Measurements from ENCODE around the gene DCUN1D3. TPM values are rescaled to one million over a fixed set of nuclear protein-coding genes. Genes with fewer than 3 reads are reported as not detected.
"Not testable (repeated sequence)": the region's sequence is repeated elsewhere in the genome, so short reads cannot be mapped to it uniquely, and the experiment has no call there.

Gene DCUN1D3
- total and polyA plus RNA-seq, 12 donors: 7.2 to 47.2 (median 24.5) TPM

DNA sequence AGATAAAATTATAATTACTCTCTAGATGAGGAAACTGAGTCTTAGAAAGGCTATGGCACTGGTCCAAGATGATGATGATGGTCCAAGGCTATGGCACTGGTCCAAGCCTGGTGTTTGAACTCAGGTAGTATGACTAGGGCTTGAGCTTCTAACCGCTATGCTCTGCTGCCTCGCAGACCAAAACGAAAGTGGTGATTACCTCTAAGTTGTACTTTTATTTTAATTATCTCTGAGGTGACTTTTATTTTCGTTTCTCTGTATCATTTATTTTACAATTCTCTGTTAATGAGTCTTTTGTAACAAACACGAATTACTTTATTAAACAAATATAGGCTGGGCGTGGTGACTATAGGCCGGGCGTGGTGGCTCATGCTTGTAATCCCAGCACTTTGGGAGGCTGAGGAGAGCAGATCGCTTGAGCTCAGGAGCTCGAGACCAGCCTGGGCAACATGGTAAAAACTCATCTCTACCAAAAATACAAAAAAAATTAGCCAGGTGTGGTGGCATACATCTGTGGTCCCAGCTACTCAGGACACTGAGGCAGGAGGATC is 88.2 kb downstream of the DCUN1D3 start:
- Histone ChIP-seq H3K27ac (no peak overlapping the region), H3K36me3 (replicated peaks in 1 of 2) (peaks cover 0 to 8% of the 10 kb centered on the region in 2 donors), H3K27me3 (no peaks in the 10 kb centered on the region), H3K9me3 (replicated peaks in 1 of 3) (no peaks in the 10 kb centered on the region), H3K4me3 (no peak overlapping the region), H3K4me1 (replicated peaks in 1 of 2) (no peaks in the 10 kb centered on the region)
- intact Hi-C loops (cut with DNase I): no loop called here
- TF ChIP-seq, protein P1, sequence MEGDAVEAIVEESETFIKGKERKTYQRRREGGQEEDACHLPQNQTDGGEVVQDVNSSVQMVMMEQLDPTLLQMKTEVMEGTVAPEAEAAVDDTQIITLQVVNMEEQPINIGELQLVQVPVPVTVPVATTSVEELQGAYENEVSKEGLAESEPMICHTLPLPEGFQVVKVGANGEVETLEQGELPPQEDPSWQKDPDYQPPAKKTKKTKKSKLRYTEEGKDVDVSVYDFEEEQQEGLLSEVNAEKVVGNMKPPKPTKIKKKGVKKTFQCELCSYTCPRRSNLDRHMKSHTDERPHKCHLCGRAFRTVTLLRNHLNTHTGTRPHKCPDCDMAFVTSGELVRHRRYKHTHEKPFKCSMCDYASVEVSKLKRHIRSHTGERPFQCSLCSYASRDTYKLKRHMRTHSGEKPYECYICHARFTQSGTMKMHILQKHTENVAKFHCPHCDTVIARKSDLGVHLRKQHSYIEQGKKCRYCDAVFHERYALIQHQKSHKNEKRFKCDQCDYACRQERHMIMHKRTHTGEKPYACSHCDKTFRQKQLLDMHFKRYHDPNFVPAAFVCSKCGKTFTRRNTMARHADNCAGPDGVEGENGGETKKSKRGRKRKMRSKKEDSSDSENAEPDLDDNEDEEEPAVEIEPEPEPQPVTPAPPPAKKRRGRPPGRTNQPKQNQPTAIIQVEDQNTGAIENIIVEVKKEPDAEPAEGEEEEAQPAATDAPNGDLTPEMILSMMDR (IDR thresholded peaks at IDR 0.05): no peak
- TF ChIP-seq POLR2A (IDR thresholded peaks at IDR 0.05): no peak
- DNase-seq: no peak
- 88 to 96% (median 95%) methylated on average over 10 of the region's 10 CpGs for WGBS, 4 donors

DNA sequence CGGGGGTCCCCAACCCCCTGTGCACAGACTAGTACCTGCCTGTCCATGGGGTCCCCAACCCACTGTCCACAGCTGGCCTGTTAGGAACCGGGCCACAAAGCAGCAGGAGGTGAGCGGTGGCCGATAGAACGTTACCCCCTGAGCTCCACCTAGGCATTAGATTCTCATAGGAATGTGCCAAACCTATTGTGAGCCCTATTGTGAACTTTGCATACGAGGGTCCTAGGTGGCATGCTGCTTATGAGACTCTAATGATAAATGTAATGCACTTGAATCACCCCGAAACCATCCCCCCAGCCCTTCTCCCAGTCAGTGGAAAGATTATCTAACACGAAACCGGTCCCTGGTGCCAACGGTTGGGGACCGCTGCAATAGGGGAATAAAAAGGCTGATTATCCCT is 92.3 kb downstream of the DCUN1D3 start:
- WGBS, 4 donors: 86 to 98% (median 93%) methylated on average over 11 of the region's 11 CpGs
- Histone ChIP-seq H3K4me1 (replicated peaks in 1 of 2) (peaks cover 4 to 7% of the 10 kb centered on the region in 2 donors), H3K9me3 (replicated peaks in 1 of 3) (no peaks in the 10 kb centered on the region), H3K4me3 (no peak overlapping the region), H3K27me3 (no peaks in the 10 kb centered on the region), H3K36me3 (replicated peaks in 1 of 2) (peaks cover 0 to under 1% of the 10 kb centered on the region in 2 donors), H3K27ac (no peak overlapping the region)
- TF ChIP-seq POLR2A (IDR thresholded peaks at IDR 0.05): no peak
- TF ChIP-seq, protein P1 (IDR thresholded peaks at IDR 0.05): no peak
- intact Hi-C loops (cut with DNase I): no loop called here
- DNase-seq: no peak

DNA sequence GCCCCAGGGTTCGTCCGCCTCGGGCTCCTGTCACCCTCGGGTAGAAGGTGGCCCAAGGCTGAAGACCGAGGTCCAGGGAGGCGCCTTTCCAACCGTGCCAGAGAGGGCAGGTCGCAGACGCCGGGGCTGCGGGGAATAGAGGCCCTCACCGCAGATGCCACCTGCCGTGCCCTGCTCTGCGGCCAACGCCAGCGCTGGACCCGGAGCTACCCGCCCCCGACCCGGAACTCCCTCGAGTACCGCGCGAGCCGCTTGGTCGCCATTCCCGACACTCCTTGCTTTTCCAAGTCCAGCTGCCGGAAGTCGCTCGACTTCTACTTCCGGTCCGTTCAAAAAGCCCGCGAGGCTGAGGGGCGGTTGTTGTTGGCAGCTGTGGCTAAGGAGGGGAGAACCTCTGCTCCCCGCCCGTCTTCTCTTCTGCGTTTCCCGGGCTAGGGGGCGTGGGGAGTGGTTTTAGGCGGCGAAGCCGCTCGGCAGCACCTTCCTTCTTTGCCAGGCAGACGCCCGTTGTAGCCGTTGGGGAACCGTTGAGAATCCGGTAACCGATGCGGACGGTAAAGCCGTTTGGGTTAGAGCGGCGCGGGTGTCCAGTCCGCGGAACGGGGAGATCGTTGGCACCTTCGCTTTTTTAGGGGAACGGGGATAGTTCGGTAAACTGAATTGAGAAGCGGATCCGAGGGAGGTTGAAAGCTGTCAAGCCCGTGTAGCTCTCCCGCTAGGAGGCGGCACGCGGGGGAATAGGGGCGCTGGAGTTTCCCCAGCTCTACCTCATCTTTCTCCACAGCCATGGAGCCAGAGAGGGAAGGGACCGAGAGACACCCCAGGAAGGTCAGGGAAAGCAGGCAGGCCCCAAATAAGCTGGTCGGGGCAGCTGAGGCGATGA is 93.7 kb downstream of the DCUN1D3 start, which contains the start of the genes ERI2 and REXO5:
Gene ERI2 (minus strand): TSS at position 305 of the 883 bp plus-strand sequence. CDS start 42 bp downstream, at position 263.
Gene REXO5 (plus strand): TSS at position 360 of the 883 bp plus-strand sequence. CDS start 427 bp downstream, at position 787.
- Histone ChIP-seq H3K27me3 (no peaks in the 10 kb centered on the region), H3K27ac (peak within 1 kb of the TSS; percentile 82 to 97 (median 91)), H3K4me1 (replicated peaks in 1 of 2) (peaks cover 4 to 7% of the 10 kb centered on the region in 2 donors), H3K36me3 (replicated peaks in 1 of 2) (peaks cover 0 to 7% of the 10 kb centered on the region in 2 donors), H3K4me3 (peak within 1 kb of the TSS; percentile 28 to 97 (median 75)), H3K9me3 (replicated peaks in 1 of 3) (no peaks in the 10 kb centered on the region)
- TF ChIP-seq POLR2A (IDR thresholded peaks at IDR 0.05): peak; percentile 18 to 77
- TF ChIP-seq, protein P1 (IDR thresholded peaks at IDR 0.05): peak in 5 of 6 experiments; percentile 21 to 47 (median 27)
- WGBS, 4 donors: 0 to 1% (median 0%) methylated on average over 25 to 74 of the region's 74 CpGs
- intact Hi-C loops (cut with DNase I): no loop called here
- peak; percentile 91 to 97 (median 95) for DNase-seq

DNA sequence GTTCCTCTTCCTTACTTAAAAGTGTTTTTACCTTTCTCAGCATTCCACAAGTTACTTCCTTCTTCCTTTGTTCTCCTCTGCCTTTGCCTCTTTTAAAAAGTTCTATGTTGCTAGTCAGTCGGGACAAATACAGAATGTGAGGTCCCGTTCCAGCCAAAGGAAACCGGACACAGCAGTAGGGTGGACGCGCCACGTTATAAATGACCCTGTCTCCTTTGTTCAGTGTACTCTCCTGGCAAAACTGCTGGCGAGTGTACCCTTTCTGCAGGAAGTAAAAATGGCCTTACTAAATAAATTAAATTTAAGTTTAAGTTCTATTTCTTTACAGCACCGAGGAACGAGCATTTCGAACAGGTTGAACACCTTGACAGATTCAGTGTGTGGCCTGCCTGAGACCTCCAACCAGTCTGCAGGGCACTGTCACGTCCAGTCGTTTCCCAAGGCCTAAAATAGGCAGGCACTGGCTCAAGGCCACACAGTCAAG is 94.4 kb downstream of the DCUN1D3 start:
- DNase-seq: peak in 2 of 7 donors; percentile 41 to 58
- 2 to 13% (median 4%) methylated on average over 7 to 12 of the region's 12 CpGs for WGBS, 4 donors
- intact Hi-C loops (cut with DNase I): not testable (repeated sequence)

More for the DNA sequence above, 94.4 kb downstream of the DCUN1D3 start:
- H3K4me3 ChIP-seq: peak overlapping the region; percentile 28 to 97 (median 75)
- H3K27me3 ChIP-seq; H3K4me1 ChIP-seq (replicated peaks in 1 of 2); H3K36me3 ChIP-seq (replicated peaks in 1 of 2); H3K9me3 ChIP-seq (replicated peaks in 1 of 3): not testable (repeated sequence)
- H3K27ac ChIP-seq: peak overlapping the region; percentile 82 to 97 (median 91)

Small RNA genes lying within 50 kb of the gene (small RNA-seq; reads per million reads assigned to genes)
- gene RF00618: 0 reads per million in 2 donors

Other genes with a start within 250 kb of the DCUN1D3 start
- gene ACSM1, start 202.7 kb downstream of the DCUN1D3 start, total RNA-seq: 1 to 10 TPM in 2 of 9 donors, under 1 TPM in 4, not detected in 3; 0.28 to 5.5 (median 0.69) TPM
- gene ACSM1, start 202.7 kb downstream of the DCUN1D3 start, polyA plus RNA-seq: 1 to 10 TPM in 1 of 3 donors, under 1 TPM in 2; 0.13 to 2.4 (median 0.32) TPM
- 10 to 100 TPM; 19.0 to 86.1 (median 40.4) TPM for gene THUMPD1, start 158.5 kb downstream of the DCUN1D3 start, total RNA-seq
- 10 to 100 TPM; 22.0 to 34.0 (median 30.3) TPM for gene THUMPD1, start 158.5 kb downstream of the DCUN1D3 start, polyA plus RNA-seq
- 10 to 100 TPM in 5 of 9 donors, 1 to 10 TPM in 4; 4.7 to 99.4 (median 11.3) TPM for gene ACSM3, start 136.3 kb downstream of the DCUN1D3 start, total RNA-seq
- 10 to 100 TPM; 14.5 to 27.9 (median 18.1) TPM for gene ACSM3, start 136.3 kb downstream of the DCUN1D3 start, polyA plus RNA-seq
- gene ERI2, start 93.9 kb downstream of the DCUN1D3 start, total RNA-seq: 10 to 100 TPM; 12.2 to 45.1 (median 24.4) TPM
- 10 to 100 TPM in 2 of 3 donors, 1 to 10 TPM in 1; 9.2 to 18.0 (median 16.4) TPM for gene ERI2, start 93.9 kb downstream of the DCUN1D3 start, polyA plus RNA-seq
- 10 to 100 TPM in 2 of 9 donors, 1 to 10 TPM in 6, under 1 TPM in 1; 0.78 to 10.1 (median 4.1) TPM for gene REXO5, start 93.8 kb downstream of the DCUN1D3 start, total RNA-seq
- 1 to 10 TPM; 1.7 to 3.9 (median 2.7) TPM for gene REXO5, start 93.8 kb downstream of the DCUN1D3 start, polyA plus RNA-seq
- 10 to 100 TPM; 18.0 to 64.4 (median 36.8) TPM for gene LYRM1, start 413 bp upstream of the DCUN1D3 start, total RNA-seq
- 10 to 100 TPM; 35.0 to 74.0 (median 54.8) TPM for gene LYRM1, start 413 bp upstream of the DCUN1D3 start, polyA plus RNA-seq